NCI-H2081 (cell line): ENCODE data around the gene DHDH.
A peak's percentile ranks its signal among the peaks of the same experiment; 100 is the strongest.
"Not testable (repeated sequence)": the region's sequence is repeated elsewhere in the genome, so short reads cannot be mapped to it uniquely, and the experiment has no call there.

Experiments used
- DNase-seq, 2 experiments: peaks; one replicate each; lab custom pipeline; 2025; lab: John Stamatoyannopoulos, UW

Gene DHDH

DNA sequence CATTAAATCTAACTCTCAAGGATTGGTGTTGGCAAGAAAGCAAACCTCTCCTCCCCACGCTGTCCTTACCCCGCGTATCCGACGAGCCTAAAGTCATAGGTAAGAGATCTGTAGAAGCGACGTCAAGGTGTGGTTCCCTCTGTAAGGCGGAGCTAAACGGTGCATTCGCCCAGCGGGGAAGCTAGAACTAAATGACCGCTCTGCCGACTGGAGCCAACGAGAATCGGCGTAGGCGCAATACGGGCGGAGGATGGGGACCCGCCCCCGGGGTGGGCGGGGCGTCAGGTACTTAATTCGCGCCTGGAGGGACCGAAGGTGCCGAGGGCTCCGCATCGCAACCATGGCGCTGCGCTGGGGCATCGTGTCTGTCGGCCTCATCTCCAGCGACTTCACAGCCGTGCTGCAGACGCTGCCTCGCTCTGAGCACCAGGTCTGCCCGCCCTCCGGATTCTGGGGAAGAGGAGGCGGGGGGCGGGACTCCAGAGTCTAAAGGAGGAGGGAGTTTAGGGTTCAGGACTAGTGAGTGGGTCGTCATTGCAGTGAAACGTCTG is at the start of gene DHDH:
TSS of gene DHDH (plus strand) at position 318 of the 551 bp plus-strand sequence. CDS start at position 341, 23 bp downstream.
- DNase-seq: peak; percentile 88 to 92

GRCh38 chr19:48883726-48884125 is 49.8 kb upstream of the DHDH start:
- DNase-seq: no peak

DNA sequence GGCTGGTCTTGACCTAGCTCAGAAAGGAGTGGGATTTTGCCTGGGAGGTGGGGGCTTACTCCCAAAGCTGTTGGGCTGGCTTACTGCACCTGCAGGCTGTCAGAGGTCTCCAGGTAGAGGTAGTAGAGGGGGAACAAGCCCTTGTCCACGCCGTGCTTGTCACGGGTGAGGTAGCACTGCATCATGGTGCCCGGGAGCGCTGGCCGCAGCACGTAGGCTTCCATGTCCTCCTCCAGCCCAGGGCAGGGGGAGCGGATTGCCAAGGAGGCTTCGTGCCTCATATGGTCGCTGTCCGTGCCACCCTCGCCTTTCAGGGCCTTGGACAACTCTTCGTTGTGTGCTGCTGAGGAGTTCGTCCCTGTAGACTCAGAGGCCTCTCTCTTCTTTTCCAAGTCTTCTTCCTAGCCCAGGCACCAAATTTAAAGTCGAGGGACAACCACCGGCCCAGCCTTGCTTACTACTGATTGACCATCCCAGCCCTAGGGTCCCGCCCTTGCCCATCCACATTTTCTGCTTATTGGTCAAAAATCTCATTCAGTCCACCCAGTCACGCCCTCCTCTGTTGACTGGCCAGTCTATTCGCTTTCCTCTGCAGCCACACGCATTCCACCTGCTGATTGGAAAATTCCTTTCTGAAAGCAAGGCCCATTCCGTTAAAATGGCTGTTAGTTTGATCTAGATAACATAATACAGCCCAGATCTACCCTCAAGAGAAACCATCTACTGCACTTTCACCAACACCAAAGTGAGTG is 45.5 kb upstream of the DHDH start:
- DNase-seq: no peak

- DNase-seq: not testable (repeated sequence)
These were observed 44.0 kb upstream of the DHDH start for GRCh38 chr19:48889496-48889895.

DNA sequence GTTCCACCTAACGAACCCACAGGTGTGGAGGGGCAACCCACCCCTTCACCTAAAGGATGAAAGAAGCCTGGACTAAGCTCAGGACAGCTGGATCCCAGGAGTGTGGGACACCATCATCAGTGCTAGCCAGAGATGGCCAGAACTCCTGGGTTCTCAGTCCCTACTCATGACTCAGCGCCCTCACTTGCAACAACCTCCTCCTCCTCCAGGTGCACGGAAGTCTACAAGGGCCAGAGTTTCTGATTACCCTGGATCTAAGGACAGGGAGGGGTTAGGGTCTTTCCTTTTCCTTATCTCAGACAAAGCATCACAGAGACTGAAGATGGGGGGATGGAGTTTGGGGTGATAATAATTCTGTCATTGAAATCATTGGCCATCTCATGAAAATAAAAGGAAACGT is 42.9 kb upstream of the DHDH start:
- DNase-seq: no peak

DNA sequence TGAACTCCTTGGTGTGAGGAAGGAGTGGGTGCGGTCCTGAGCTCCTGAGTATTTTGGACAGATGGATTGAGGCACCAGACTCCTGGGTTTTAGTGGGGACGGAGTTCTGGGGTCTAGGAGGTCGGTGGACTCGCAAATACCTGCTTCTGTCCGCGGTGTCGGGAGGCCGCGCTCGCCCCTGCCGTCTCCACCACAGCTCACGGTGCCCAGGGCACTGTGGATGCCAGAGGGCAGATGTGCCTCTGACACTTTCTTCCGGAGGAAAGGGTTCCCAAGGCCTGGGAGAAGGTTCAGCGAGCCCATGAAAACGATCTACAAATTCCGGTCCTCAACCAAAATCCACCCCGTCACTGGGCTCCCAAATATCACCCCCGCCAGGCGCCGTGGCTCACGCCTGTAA is 38.3 kb upstream of the DHDH start:
- DNase-seq: no peak

DNA sequence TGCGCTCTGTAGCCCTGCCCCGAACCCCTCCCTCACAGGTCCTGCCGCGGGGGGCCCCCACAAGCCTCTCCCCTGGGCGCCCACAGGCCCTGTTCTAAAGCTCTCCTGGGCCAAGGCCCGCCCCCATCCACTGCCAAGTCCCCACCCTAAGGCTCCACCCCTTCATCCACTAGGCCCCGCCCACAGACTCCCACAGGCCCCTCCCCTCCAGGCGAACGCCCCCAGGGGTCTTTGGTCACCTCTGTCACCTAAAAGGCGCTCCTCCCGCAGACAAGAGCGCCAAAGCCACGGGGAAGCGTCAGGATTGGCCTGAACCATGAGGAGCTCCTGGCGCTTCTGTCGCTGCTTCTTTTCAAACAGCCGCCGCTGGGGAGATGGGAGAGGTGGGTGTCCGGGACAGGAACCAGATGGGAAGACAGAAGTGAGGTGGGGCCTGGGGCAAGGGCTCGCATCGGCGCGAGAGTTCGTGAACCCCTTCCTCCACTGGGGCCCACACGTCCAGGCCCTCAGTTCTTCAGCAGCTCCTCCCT is 37.2 kb upstream of the DHDH start:
- DNase-seq: no peak

GRCh38 chr19:48897181-48897580 is 36.3 kb upstream of the DHDH start:
- no peak for DNase-seq

- DNase-seq: not testable (repeated sequence)
These were observed 34.1 kb upstream of the DHDH start for GRCh38 chr19:48899386-48899749.

GRCh38 chr19:48899781-48900476 is 33.6 kb upstream of the DHDH start, which contains the start of gene NUCB1:
TSS of gene NUCB1 (plus strand) at chr19:48900312. CDS start at chr19:48900797, 485 bp downstream.
- DNase-seq: peak; percentile 95 to 97

DNA sequence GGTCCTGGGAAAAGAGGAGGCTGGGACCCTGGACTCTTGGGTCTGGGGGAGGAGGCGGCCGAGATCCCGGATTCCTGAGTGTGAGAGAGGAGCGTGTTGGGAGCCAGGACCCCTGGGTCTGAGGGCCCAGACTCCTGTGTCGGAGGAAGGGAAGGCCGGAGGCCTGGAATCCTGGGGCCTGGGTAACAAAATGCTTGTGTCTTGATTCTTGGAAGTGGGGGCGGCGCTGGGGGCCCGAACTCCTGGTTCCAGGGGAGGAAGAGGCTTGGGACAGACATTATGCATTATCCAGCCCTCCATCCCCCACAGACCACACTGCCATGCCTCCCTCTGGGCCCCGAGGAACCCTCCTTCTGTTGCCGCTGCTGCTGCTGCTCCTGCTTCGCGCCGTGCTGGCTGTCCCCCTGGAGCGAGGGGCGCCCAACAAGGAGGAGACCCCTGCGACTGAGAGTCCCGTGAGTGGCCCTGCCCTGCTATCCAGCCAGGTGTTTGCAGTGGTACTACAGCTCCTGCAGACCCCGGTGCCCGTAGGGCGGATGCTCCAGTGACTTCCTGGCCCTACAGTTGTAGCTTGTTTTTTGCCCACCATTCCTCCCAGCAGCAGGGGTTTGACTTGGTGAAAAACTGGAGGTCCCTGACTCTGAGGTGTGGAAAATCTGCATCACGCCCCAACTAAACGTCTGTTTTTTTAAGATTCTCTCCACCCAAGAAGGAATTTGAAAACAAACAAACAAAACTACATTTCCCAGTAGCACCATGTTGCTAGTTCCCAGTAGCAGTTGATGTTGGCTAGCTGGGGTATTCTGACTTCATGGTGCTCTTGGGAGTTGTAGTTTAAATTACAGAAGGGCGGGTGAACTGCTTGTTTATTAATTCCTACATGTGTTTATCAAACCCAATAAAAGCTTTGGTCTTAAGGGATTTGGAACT is 32.8 kb upstream of the DHDH start:
- DNase-seq: no peak

DNA sequence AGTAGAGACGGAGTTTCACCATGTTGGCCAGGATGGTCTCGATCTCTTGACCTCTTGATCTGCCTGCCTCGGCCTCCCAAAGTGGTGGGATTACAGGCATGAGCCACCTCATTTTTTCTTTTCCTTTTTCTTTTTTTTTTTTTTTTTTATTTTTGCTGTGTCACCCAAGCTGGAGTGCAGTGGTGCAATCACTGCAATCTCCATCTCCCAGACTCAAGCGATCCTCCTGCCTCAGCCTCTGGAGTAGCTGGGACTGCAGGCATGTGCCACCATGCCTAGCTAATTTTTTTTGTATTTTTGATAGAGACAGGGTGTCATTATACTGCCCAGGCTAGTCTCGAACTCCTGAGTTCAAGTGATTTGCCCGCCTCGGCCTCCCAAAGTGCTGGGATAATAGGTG is 31.2 kb upstream of the DHDH start:
- DNase-seq: not testable (repeated sequence)

DNA sequence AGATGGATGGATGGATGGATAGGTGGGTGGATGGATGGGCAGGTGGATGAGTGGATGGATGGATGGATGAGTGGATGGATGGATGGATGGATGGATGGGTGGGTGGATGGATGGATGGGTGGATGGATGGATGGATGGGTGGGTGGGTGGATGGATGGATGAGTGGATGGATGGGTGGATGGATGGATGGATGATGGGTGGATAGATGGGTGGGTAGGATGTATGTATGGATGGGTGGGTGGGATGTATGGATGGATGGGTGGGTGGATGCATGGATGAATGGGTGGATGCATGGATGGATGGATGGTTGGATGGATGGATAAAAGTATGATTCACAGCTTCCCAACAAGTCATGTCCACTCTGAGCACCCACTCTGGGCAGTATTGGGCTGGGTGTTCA is 29.7 kb upstream of the DHDH start:
- not testable (repeated sequence) for DNase-seq

GRCh38 chr19:48905664-48906063 is 27.8 kb upstream of the DHDH start:
- DNase-seq: no peak

DNA sequence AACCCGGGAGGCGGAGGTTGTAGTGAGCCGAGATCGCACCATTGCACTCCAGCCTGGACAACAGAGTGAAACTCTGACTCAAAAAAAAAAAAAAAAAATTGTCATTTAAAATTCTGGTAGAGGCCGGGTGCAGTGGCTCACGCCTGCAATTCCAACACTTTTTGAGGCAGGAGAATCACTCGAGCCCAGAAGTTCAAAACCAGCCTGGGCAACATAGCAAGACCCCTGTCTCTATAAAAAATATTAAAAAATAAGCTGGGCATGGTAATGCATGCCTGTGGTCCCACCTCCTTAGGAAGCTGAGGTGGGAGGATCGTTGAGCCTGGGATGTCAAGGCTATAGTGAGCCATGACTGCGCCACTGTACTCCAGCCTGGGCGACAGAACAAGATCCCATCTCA is 27.2 kb upstream of the DHDH start:
- DNase-seq: no peak

DNA sequence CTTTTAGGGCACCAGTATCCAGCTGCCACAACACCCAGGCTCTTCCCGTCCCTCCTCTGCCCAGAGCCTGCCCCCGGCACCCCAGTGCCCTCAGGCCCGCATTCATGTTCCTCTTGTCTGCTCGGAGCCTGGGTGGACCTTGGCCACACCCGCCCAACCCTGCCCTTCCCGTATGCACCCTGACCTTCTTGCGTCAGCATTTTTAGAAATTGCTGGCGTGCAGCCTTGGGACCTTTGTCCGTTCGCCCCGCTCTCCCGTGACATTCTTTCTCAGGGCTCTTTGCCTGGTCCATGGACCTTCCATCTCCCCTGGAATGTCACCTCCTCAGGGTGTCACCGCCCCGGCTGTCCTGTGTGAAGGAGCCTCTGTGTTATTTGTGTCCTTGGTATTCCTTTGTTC is 25.8 kb upstream of the DHDH start:
- no peak for DNase-seq

- not testable (repeated sequence) for DNase-seq
These were observed 23.9 kb upstream of the DHDH start for GRCh38 chr19:48909424-48910077.

- no peak for DNase-seq
These were observed 22.7 kb upstream of the DHDH start for GRCh38 chr19:48910803-48911202.

DNA sequence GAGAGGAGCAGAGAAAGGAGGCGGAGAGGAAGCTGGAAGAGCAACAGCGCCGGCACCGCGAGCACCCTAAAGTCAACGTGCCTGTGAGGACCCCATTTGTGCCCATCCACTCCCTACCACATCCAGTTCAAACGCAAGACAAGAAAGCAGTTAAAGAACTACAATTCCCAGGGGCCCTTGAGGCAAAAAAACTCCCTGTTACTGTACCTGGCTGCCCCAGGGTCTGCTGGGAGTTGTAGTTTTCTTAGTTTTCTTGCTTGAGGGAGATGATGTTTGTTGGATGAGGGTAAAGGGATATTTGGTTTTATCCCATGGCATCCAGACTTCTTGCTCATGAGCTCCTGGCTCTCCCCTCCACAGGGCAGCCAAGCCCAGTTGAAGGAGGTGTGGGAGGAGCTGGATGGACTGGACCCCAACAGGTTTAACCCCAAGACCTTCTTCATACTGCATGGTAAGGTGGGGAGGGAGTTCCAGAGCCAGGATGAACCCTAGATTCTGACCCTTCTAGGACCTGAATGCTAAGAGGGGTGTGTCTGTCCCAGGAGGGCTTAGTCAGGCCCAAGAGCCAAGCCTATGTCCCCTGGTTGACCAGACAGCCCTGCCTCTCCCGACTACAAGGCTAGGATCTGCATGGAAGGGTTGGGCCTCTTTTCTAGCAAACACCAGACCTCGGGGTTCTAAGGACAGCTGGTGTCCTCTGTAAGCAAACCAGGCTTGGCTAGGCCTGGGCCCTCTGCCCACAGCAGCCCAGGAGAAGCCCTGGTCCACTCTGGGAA is 20.2 kb upstream of the DHDH start:
- DNase-seq: peak in 1 of 2 experiments; percentile 9

GRCh38 chr19:48914181-48914580 is 19.3 kb upstream of the DHDH start:
- DNase-seq: no peak
